ENCODE measurements around the gene SFMBT1. TPM values are rescaled to one million over a fixed set of nuclear protein-coding genes. Genes with fewer than 3 reads are reported as not detected.

Gene SFMBT1
- total and polyA plus RNA-seq, 2 of the 4 experiments (the other 2 are of a cell fraction), result 1.0 to 1.8 TPM

DNA sequence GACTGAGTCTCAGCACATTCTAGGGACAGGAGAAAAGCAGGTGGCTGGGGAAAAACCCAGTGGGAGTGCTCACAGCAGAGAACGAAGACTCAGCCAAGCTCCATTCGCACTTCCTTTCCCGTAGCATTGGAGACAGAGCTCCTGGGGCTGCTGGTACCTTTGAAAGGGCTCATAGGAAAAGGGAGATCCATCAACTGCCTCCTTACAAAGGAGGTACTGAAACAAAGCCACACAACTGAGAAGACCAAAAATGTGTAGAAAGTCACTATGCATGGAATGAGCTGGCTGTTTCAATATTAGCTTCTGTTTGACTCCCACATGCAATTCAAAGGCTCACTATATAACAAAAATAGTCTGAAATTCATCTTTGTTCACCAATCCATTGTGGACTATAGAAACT is 165.4 kb downstream of the SFMBT1 start:
- peaks cover 2% of the 10 kb centered on the region; the same call in 1 of the 2 replicates for H3K9me1 ChIP-seq (ENCODE audit: insufficient read depth, low read length)
- no peak overlapping the region for H4K5ac ChIP-seq (ENCODE audit: low read depth, low read length)
- H2BK15ac ChIP-seq (ENCODE audit: low read depth, low read length), result no peak overlapping the region
- no CpG with 5 or more reads among the region's 3 CpGs for WGBS, 2 experiments (ENCODE audit: extremely low coverage in 2 of 2, insufficient read length in 1 of 2)
- no peaks in the 10 kb centered on the region for H4K20me1 ChIP-seq (ENCODE audit: insufficient read depth, low read length)
- H2BK5ac ChIP-seq (ENCODE audit: low read depth, low read length, poor library complexity, severe bottlenecking), result no peak overlapping the region
- H3K14ac ChIP-seq (replicated peaks; ENCODE audit: low read depth, low read length), result no peak overlapping the region
- H4K91ac ChIP-seq (ENCODE audit: insufficient read depth, low read depth, low read length), result no peak overlapping the region
- H3K79me1 ChIP-seq (ENCODE audit: low read depth in 1 of 2, low read length in 2 of 2), result peaks cover 14 to 51% of the 10 kb centered on the region in 2 experiments
- peaks cover 5% of the 10 kb centered on the region for H3K4me1 ChIP-seq (ENCODE audit: control insufficient read depth, insufficient read depth, low read length)
- ATAC-seq (ENCODE audit: low read depth) (no peak), DNase-seq (no peak)
- TF ChIP-seq, protein P1, sequence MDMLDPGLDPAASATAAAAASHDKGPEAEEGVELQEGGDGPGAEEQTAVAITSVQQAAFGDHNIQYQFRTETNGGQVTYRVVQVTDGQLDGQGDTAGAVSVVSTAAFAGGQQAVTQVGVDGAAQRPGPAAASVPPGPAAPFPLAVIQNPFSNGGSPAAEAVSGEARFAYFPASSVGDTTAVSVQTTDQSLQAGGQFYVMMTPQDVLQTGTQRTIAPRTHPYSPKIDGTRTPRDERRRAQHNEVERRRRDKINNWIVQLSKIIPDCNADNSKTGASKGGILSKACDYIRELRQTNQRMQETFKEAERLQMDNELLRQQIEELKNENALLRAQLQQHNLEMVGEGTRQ (IDR thresholded peaks at IDR 0.05; ENCODE audit: low read depth, low read length), result no peak
- TF ChIP-seq FOS (IDR thresholded peaks at IDR 0.05; ENCODE audit: low read depth, low read length) (no peak), NFE2L2 (IDR thresholded peaks at IDR 0.05; ENCODE audit: low read depth, low read length) (no peak), RFX5 (IDR thresholded peaks at IDR 0.05; ENCODE audit: low read depth, low read length) (no peak), SMC3 (IDR thresholded peaks at IDR 0.05; ENCODE audit: low read depth, low read length) (no peak), MAZ (IDR thresholded peaks at IDR 0.05; ENCODE audit: borderline replicate concordance, low read depth, low read length) (no peak), CEBPB (IDR thresholded peaks at IDR 0.05; ENCODE audit: low read depth, low read length) (no peak), CHD1 (IDR thresholded peaks at IDR 0.05; ENCODE audit: low read depth, low read length) (no peak)
- TF ChIP-seq, protein P2, sequence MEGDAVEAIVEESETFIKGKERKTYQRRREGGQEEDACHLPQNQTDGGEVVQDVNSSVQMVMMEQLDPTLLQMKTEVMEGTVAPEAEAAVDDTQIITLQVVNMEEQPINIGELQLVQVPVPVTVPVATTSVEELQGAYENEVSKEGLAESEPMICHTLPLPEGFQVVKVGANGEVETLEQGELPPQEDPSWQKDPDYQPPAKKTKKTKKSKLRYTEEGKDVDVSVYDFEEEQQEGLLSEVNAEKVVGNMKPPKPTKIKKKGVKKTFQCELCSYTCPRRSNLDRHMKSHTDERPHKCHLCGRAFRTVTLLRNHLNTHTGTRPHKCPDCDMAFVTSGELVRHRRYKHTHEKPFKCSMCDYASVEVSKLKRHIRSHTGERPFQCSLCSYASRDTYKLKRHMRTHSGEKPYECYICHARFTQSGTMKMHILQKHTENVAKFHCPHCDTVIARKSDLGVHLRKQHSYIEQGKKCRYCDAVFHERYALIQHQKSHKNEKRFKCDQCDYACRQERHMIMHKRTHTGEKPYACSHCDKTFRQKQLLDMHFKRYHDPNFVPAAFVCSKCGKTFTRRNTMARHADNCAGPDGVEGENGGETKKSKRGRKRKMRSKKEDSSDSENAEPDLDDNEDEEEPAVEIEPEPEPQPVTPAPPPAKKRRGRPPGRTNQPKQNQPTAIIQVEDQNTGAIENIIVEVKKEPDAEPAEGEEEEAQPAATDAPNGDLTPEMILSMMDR (conservative IDR thresholded peaks at IDR 0.05; ENCODE audit: low read depth, low read length), result no peak
- H3K27ac ChIP-seq (ENCODE audit: insufficient read depth, low read length), result no peak overlapping the region
- no peak overlapping the region for H3K4me3 ChIP-seq (ENCODE audit: insufficient read depth, low read depth, low read length)
- dilution Hi-C loops (cut with HindIII; ENCODE audit: low sequenced_read_pairs, unreplicated experiment) (no loop called here), in situ Hi-C loops (cut with MboI; ENCODE audit: low sequenced_read_pairs) (no loop called here), intact Hi-C loops (cut with micrococcal nuclease) (no loop called here)
- H2AK9ac ChIP-seq (replicated peaks; ENCODE audit: low read depth, low read length, poor library complexity), result no peak overlapping the region
- no peak overlapping the region for H4K8ac ChIP-seq (ENCODE audit: low read depth in 2 of 2, low read length in 2 of 2)
- no peak overlapping the region for H3K56ac ChIP-seq (ENCODE audit: extremely low read depth, insufficient read depth, low read length)
- no peak overlapping the region for H3K4ac ChIP-seq (ENCODE audit: low read depth, low read length)
- H3K18ac ChIP-seq (ENCODE audit: low read depth, low read length), result no peak overlapping the region
- H3K9ac ChIP-seq (ENCODE audit: low read depth, low read length), result no peak overlapping the region
- H3K4me2 ChIP-seq (ENCODE audit: low read depth, low read length), result no peak overlapping the region
- no peak overlapping the region for H3K23ac ChIP-seq (ENCODE audit: low read depth, low read length)
- BruUV-seq (replicated peaks), result no TSS peak
- no peak overlapping the region for H2AFZ ChIP-seq (replicated peaks; ENCODE audit: low read length, poor library complexity)
- ChIA-PET POLR2A (ENCODE audit: unreplicated experiment) (no interaction called here), CTCF (no interaction called here)
- no peak overlapping the region for H2BK20ac ChIP-seq (ENCODE audit: low read depth, low read length)
- no peak overlapping the region for H2BK120ac ChIP-seq (ENCODE audit: low read depth, low read length)
- H3K27me3 ChIP-seq (ENCODE audit: control insufficient read depth, insufficient read depth, low read length), result no peaks in the 10 kb centered on the region
- H3K9me3 ChIP-seq (ENCODE audit: control insufficient read depth, insufficient read depth, low read length), result no peaks in the 10 kb centered on the region
- H2AK5ac ChIP-seq (ENCODE audit: low read depth, low read length), result no peak overlapping the region
- peaks cover 3% of the 10 kb centered on the region; the same call in 1 of the 2 replicates for H3K36me3 ChIP-seq (ENCODE audit: control insufficient read depth, insufficient read depth, low read length)

Data from IMR-90 (cell line).